Lower leg skin (tissue), 4 donors: ENCODE measurements around the gene PDE3B. TPM values are rescaled to one million over a fixed set of nuclear protein-coding genes. Genes with fewer than 3 reads are reported as not detected.

Experiments
- DNase-seq, 2 donors: peaks; one replicate each; pipeline ENCODE4 v3.0.0-alpha.2; 2019; ENCODE audit warnings: low spot score in 2 of 2
- H3K4me3 ChIP-seq: fragments of 200-600 bp; sonication (generic); 2 replicates; pipeline ENCODE4 v1.5.1; 2017; ENCODE audit warnings: mild to moderate bottlenecking, low read depth; ENCODE audit not compliant: poor library complexity, severe bottlenecking
- POLR2A ChIP-seq, 2 donors: fragments of 450-650 bp; IDR thresholded peaks; one replicate each; pipeline ENCODE4 v1.6.1; 2016 to 2017; ENCODE audit warnings: antibody characterized with exemption in 2 of 2, mild to moderate bottlenecking in 1 of 2, moderate library complexity in 1 of 2
- WGBS, 2 donors: methylation state at CpG; one replicate each; pipeline ENCODE4 v1.1.5; 2018; 5-methylcytosine and 5-hydroxymethylcytosine counted together
- intact Hi-C: fragments of 100-400 bp; cut with DNase I; formaldehyde crosslinking; loops from one replicate; pipeline ENCODE4 v1.15.0; 2023; ENCODE audit warnings: low total_unique reads
- total RNA-seq, 4 donors: library from RNA; depleted of rRNA; stranded (reverse); fragments of >200 nt; gene quantifications; one replicate each; pipeline ENCODE4 v1.1.0, GENCODE V29; 2016
- TF ChIP-seq, protein P1 (sequence below), 3 donors: fragments of 450-650 bp; IDR thresholded peaks; one replicate each; pipeline ENCODE4 v1.5.1; 2016; ENCODE audit warnings: antibody characterized with exemption in 3 of 3, mild to moderate bottlenecking in 3 of 3, moderate library complexity in 2 of 3

PDE3B gene
- total RNA-seq, 4 donors from 2014 or later = 0.88 to 4.3 (median 2.1) TPM

DNA sequence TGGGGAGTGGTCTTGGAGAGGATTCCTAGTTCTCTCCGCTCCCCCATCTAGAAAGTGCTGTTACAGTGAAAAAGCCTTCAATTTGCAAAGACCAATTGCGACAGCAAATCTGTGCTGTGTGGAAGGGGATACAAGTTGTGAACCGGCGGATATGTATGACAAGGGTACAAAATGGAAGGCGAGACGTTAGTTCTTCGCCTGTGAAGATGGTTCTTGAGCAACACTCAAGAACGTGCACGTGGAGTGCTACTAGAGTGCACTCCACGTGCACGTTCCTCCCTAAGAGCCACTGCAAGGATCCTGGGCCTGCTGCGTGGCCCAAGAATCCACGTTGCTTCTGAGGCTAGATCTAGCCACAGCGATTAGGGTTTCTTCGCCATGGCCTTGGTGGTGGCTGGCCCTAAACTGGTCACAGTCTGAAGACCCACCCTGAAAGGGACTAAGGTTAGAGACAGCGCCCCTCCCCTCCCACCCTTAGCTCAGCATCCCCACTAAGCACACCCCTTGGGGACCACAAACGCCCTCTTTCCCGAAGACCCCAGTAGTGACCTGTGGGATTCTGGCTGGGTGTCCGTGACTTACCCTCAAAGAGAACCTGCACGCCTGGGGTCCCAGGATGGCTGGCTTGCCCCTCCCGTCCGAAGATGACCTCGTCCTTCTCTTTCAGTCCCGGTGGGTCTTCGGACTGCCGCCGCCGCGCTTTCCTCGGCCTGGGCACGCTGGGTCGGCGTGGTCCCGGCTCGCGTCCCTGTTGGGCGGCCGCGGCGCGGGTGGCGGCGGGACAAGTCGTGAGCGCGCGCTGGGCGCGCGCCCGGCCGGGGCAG, 519 bp upstream of the PDE3B start:
- intact Hi-C loops = no loop called here
- peak in 1 of 2 donors; percentile 40 for DNase-seq
- no peak for TF ChIP-seq POLR2A (IDR thresholded peaks at IDR 0.05)
- TF ChIP-seq, protein P1, sequence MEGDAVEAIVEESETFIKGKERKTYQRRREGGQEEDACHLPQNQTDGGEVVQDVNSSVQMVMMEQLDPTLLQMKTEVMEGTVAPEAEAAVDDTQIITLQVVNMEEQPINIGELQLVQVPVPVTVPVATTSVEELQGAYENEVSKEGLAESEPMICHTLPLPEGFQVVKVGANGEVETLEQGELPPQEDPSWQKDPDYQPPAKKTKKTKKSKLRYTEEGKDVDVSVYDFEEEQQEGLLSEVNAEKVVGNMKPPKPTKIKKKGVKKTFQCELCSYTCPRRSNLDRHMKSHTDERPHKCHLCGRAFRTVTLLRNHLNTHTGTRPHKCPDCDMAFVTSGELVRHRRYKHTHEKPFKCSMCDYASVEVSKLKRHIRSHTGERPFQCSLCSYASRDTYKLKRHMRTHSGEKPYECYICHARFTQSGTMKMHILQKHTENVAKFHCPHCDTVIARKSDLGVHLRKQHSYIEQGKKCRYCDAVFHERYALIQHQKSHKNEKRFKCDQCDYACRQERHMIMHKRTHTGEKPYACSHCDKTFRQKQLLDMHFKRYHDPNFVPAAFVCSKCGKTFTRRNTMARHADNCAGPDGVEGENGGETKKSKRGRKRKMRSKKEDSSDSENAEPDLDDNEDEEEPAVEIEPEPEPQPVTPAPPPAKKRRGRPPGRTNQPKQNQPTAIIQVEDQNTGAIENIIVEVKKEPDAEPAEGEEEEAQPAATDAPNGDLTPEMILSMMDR (IDR thresholded peaks at IDR 0.05) = no peak
- 36 to 58% methylated on average over 27 to 44 of the region's 52 CpGs for WGBS, 2 donors
- no peak overlapping the region for H3K4me3 ChIP-seq

DNA sequence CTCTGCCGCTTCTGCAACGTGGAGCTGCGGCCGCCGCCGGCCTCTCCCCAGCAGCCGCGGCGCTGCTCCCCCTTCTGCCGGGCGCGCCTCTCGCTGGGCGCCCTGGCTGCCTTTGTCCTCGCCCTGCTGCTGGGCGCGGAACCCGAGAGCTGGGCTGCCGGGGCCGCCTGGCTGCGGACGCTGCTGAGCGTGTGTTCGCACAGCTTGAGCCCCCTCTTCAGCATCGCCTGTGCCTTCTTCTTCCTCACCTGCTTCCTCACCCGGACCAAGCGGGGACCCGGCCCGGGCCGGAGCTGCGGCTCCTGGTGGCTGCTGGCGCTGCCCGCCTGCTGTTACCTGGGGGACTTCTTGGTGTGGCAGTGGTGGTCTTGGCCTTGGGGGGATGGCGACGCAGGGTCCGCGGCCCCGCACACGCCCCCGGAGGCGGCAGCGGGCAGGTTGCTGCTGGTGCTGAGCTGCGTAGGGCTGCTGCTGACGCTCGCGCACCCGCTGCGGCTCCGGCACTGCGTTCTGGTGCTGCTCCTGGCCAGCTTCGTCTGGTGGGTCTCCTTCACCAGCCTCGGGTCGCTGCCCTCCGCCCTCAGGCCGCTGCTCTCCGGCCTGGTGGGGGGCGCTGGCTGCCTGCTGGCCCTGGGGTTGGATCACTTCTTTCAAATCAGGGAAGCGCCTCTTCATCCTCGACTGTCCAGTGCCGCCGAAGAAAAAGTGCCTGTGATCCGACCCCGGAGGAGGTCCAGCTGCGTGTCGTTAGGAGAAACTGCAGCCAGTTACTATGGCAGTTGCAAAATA, 816 bp downstream of the PDE3B start:
- intact Hi-C loops = no loop called here
- 0% methylated on average over 17 to 48 of the region's 65 CpGs for WGBS, 2 donors
- peak in 1 of 2 donors; percentile 85 for DNase-seq
- peak overlapping the region; percentile 65 for H3K4me3 ChIP-seq
- no peak for TF ChIP-seq POLR2A (IDR thresholded peaks at IDR 0.05)
- TF ChIP-seq, protein P1 (IDR thresholded peaks at IDR 0.05) = no peak

DNA sequence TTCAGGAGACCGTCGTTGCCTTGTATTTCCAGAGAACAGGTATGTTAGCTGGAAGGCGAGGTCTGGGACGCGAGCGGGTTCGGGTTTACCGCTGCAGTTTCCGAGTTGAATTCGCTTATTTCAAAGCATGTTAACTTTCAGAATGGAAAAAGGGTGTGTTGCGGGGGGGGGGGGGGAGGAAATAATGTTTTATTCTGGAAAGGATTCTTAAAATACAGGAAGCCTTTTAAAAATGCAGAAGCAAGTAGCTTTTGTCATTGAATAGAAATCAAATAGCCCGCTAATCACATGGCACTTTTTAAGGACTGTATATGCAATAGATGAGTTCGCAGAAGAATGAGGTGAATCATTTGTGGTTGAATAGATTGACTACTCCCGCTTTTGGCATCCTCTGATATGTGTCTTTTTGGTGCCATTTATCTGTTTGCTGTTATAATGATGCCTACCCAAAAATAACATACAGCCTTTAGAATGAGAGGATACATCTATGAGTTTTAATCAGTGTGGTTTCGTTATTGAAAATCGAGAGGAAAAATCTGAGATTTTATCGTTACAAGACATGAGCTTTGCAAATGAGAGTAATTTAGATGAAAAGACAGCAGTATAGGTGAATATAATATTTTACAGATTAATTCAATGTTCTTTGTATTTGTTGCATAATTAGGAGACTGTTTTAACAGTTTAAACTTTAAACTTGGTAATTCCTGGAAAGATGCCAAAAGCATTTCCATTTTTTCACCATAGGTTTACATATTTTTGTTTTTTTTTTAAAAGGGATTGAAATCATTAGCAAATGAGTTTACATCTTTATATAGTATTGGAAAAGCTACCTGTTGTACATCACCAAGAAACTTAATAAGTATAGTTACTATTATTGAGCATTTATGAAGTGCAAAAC, 1.7 kb downstream of the PDE3B start:
- H3K4me3 ChIP-seq = peak overlapping the region; percentile 65
- intact Hi-C loops = no loop called here
- TF ChIP-seq, protein P1 (IDR thresholded peaks at IDR 0.05) = no peak
- TF ChIP-seq POLR2A (IDR thresholded peaks at IDR 0.05) = no peak
- WGBS, 2 donors = 6 to 9% methylated on average over 17 of the region's 17 CpGs
- no peak for DNase-seq

DNA sequence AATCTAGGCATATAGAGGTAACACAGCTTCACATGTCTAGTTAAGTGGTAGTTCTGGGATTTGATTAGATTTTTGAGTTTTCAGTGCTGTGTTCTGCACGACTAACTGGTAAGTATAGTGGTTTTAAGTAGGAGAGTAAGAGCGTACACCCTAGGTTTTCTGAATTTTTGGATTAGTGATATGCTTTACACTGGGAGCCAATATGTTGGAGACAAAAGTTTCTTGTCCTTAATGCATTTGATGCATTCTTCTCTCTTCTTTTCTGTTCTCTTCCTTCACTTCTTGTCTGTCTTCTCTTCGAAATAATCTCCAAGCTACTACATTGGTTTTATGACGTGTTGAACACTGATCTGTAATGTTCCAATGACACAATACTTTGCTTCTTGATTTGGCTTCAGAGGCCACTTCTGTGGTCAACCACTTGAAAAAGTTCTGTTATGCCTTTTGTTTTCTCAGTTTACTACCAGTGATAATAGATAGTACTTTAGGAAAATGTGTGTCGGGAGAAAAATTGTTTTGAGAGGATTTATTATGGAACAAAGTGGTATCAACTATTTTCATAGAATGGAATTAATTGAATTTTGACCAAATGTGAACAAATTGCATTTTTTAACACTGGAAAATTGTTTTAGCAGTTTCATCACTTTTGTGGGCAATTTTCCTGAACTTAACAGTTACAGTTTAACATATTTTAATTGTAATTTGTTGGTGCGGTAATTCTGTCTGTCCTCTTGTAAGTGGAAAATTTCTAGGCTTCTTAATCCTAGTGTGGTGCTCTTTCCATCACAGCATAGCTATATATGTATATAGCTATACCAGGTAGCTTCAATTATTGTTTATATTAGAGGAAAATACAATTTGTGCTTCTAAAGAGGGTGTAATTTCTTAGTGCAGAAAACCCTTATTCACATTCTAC, 2.6 kb downstream of the PDE3B start:
- no peak overlapping the region for H3K4me3 ChIP-seq
- DNase-seq = no peak
- TF ChIP-seq, protein P1 (IDR thresholded peaks at IDR 0.05) = no peak
- TF ChIP-seq POLR2A (IDR thresholded peaks at IDR 0.05) = no peak
- WGBS, 2 donors = 84 to 85% methylated on average over 6 of the region's 6 CpGs
- intact Hi-C loops = no loop called here
